ENCODE measurements around the gene OXNAD1.

Gene OXNAD1

DNA sequence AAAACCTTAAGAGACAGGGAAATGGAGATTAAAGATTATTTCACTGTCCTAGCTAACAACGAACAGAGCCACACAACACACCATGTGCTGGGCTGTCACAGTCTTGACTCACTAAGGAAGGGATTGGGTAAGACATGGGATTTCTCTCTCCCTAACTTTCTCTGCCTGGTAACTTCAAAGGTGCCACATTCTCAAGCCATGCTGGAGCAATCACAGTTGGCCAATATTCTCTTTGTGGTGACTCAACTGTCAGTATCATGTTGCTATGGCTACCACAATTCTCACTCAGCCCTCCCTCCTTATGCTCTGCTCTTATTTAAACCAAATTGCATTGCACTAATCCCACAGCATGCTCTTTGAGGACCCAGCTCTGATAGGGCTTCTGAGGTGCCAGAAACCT lies 74.0 kb downstream of the OXNAD1 start:
- H3K27ac ChIP-seq, result no peak overlapping the region
- TF ChIP-seq CTCF (conservative IDR thresholded peaks at IDR 0.05), result no peak

DNA sequence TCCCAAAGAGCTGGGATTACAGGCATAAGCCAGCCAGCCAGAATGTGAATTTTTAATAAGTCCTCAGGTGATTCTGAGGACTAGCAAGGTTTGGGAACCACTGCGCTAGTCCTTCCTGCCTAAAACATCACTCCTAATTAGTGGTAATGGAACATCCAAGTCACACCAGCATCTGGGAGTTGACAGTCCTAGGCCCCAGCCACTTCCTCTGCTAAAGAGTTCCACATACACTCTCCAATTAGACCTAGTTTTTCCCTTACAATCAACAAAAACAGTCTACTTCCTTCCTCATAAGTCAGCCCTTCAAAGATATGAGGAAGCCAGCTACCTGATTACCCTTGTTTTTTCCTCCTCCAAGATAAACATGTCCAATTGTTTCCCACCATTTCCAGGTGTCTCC lies 78.1 kb downstream of the OXNAD1 start:
- no peak overlapping the region for H3K27ac ChIP-seq
- no peak for TF ChIP-seq CTCF (conservative IDR thresholded peaks at IDR 0.05)

- H3K27ac ChIP-seq, result no peak overlapping the region
- TF ChIP-seq CTCF (conservative IDR thresholded peaks at IDR 0.05), result no peak
Observed at GRCh38 chr3:16346413-16347081, 81.5 kb downstream of the OXNAD1 start.

DNA sequence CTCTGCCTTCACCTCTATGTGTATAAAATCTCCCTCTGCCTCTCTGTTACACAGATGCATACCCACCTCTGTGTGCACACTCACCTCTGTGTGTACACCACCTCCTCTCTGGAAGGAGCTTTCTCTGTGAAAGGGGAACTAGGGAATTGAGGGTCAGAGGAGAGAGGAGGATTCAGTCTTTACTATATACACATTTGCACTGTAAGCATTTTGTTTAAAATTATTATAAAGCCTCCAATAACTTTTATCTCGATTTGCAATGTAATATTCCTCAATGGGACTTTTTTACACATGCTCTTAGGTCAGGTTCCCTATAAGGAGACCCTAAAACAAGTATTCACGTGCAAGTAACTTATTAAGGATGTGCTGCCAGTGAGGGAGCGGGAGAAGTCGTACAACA lies 82.5 kb downstream of the OXNAD1 start:
- no peak overlapping the region for H3K27ac ChIP-seq
- no peak for TF ChIP-seq CTCF (conservative IDR thresholded peaks at IDR 0.05)

DNA sequence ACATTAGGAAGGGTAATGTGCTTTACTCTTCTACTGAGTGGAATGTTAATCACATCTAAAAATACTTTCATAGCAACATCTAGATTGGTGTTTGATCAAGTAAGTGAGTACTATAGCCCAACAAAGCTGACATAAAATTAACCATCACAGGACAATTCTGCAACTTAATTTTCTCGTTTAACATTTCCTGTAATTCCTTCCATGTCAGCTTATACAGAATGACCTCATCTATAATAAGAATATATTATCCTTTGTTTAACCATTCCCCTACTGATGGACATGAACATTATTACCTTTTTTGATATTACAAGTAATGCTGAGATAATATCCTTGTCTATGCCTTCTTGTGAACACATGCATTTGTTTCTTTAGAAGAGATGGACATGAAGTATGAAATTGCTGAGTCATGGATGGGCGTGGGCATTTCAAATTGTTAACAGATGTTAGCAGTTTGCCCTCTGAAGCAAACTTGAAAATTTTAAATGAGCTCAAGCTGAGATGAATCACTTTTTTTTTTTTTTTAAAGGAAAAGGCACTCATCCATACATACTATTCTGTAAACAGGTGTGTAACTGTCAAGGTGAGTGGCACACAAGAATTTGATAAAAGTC lies 85.1 kb downstream of the OXNAD1 start:
- no peak overlapping the region for H3K27ac ChIP-seq
- TF ChIP-seq CTCF (conservative IDR thresholded peaks at IDR 0.05), result no peak

GRCh38 chr3:16350597-16351318 lies 85.7 kb downstream of the OXNAD1 start:
- TF ChIP-seq CTCF (conservative IDR thresholded peaks at IDR 0.05), result no peak
- no peak overlapping the region for H3K27ac ChIP-seq

- TF ChIP-seq CTCF (conservative IDR thresholded peaks at IDR 0.05), result no peak
- no peak overlapping the region for H3K27ac ChIP-seq
Observed at GRCh38 chr3:16352428-16352827, 87.4 kb downstream of the OXNAD1 start.

Measured in VCaP (cell line).